ENCODE results near the gene MTRF1.

MTRF1 gene

DNA sequence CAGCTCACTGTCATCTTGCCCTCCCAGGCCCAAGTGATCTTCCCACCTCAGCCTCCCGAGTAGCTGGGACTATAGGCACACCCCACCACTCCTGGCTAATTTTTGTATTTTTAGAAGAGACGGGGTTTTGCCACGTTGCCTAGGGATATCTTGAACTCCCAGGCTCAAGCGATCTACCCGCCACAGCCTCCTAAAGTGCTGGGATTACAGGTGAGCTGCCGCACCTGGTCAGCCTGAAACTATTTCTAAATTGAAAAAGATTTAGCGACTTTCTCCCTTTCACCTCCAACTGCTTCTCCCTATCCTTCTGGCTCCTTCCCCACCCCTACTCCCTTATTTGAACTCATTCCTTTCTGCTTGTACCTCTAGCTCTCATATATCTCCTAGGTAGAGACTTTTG lies 27.9 kb upstream of the MTRF1 start (continued):
- TF ChIP-seq, protein P1, sequence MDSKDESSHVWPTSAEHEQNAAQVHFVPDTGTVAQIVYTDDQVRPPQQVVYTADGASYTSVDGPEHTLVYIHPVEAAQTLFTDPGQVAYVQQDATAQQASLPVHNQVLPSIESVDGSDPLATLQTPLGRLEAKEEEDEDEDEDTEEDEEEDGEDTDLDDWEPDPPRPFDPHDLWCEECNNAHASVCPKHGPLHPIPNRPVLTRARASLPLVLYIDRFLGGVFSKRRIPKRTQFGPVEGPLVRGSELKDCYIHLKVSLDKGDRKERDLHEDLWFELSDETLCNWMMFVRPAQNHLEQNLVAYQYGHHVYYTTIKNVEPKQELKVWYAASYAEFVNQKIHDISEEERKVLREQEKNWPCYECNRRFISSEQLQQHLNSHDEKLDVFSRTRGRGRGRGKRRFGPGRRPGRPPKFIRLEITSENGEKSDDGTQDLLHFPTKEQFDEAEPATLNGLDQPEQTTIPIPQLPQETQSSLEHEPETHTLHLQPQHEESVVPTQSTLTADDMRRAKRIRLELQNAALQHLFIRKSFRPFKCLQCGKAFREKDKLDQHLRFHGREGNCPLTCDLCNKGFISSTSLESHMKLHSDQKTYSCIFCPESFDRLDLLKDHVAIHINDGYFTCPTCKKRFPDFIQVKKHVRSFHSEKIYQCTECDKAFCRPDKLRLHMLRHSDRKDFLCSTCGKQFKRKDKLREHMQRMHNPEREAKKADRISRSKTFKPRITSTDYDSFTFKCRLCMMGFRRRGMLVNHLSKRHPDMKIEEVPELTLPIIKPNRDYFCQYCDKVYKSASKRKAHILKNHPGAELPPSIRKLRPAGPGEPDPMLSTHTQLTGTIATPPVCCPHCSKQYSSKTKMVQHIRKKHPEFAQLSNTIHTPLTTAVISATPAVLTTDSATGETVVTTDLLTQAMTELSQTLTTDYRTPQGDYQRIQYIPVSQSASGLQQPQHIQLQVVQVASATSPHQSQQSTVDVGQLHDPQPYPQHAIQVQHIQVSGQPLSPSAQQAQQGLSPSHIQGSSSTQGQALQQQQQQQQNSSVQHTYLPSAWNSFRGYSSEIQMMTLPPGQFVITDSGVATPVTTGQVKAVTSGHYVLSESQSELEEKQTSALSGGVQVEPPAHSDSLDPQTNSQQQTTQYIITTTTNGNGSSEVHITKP (tag by site-specific recombination; IDR thresholded peaks at IDR 0.05) = no peak
- TF ChIP-seq, protein P2, sequence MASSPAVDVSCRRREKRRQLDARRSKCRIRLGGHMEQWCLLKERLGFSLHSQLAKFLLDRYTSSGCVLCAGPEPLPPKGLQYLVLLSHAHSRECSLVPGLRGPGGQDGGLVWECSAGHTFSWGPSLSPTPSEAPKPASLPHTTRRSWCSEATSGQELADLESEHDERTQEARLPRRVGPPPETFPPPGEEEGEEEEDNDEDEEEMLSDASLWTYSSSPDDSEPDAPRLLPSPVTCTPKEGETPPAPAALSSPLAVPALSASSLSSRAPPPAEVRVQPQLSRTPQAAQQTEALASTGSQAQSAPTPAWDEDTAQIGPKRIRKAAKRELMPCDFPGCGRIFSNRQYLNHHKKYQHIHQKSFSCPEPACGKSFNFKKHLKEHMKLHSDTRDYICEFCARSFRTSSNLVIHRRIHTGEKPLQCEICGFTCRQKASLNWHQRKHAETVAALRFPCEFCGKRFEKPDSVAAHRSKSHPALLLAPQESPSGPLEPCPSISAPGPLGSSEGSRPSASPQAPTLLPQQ (tag by site-specific recombination; IDR thresholded peaks at IDR 0.05) = no peak
- TF ChIP-seq ZNF473 (tag by site-specific recombination; IDR thresholded peaks at IDR 0.05) (no peak), IKZF3 (tag by site-specific recombination; IDR thresholded peaks at IDR 0.05) (no peak), BCL11A (tag by site-specific recombination; IDR thresholded peaks at IDR 0.05; ENCODE audit: low read depth) (no peak)
- TF ChIP-seq, protein P3, sequence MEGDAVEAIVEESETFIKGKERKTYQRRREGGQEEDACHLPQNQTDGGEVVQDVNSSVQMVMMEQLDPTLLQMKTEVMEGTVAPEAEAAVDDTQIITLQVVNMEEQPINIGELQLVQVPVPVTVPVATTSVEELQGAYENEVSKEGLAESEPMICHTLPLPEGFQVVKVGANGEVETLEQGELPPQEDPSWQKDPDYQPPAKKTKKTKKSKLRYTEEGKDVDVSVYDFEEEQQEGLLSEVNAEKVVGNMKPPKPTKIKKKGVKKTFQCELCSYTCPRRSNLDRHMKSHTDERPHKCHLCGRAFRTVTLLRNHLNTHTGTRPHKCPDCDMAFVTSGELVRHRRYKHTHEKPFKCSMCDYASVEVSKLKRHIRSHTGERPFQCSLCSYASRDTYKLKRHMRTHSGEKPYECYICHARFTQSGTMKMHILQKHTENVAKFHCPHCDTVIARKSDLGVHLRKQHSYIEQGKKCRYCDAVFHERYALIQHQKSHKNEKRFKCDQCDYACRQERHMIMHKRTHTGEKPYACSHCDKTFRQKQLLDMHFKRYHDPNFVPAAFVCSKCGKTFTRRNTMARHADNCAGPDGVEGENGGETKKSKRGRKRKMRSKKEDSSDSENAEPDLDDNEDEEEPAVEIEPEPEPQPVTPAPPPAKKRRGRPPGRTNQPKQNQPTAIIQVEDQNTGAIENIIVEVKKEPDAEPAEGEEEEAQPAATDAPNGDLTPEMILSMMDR (tag by site-specific recombination; IDR thresholded peaks at IDR 0.05) = no peak

DNA sequence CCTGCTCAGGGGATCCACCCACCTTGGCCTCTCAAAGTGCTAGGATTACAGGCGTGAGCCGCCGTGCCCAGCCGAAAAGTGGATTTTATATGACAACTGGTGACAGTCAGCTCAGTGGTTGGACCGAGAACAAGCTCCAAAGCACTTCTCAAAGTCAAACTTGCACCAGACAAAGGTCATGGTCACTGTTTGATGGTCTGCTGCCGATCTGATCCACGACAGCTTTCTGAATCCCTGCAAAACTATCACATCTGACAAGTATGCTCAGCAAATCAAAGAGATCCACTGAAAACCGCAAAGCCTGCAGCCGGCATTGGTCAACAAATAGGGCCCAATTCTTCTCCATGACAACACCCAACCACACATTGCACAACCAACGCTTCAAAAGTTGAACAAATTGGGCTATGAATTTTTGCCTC lies 26.1 kb upstream of the MTRF1 start:
- no peak for TF ChIP-seq ZNF837 (tag by site-specific recombination; IDR thresholded peaks at IDR 0.05)
- TF ChIP-seq, protein P1 (tag by site-specific recombination; IDR thresholded peaks at IDR 0.05) = no peak
- no peak for TF ChIP-seq ZNF221 (tag by site-specific recombination; IDR thresholded peaks at IDR 0.05; ENCODE audit: borderline replicate concordance)
- no peak for TF ChIP-seq KLF10 (tag by site-specific recombination; IDR thresholded peaks at IDR 0.05)
- no peak for TF ChIP-seq ZNF658 (tag by site-specific recombination; IDR thresholded peaks at IDR 0.05)
- ChIA-PET POLR2A (no interaction called here), CTCF (no interaction called here)

DNA sequence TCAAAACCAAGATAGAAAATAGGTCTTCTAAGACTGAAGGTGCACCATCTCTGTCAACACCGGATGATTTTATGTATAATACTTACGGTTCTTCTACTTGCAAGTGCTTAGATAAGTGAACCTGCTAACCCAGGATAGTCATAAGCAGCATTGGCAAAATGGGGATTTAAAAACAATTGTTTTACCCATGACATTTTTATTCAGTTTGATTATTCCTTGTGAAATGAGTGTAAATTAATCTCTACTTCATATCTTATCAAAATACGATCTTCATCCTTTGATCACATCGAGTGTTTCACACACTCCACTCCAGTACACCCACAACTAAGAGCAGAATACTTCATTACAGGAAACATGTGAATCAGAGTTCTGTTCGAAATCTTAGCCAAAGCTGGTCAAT lies 23.0 kb upstream of the MTRF1 start:
- no peak overlapping the region for H3K4me3 ChIP-seq (ENCODE audit: low read depth, low read length)
- H3K36me3 ChIP-seq (ENCODE audit: control insufficient read depth in 2 of 2, insufficient read depth in 1 of 2, low read length in 2 of 2) = no peaks in the 10 kb centered on the region
- no peaks in the 10 kb centered on the region for H3K4me1 ChIP-seq (ENCODE audit: control insufficient read depth, insufficient read depth, low read length)
- no peaks in the 10 kb centered on the region for H3K9me3 ChIP-seq (ENCODE audit: control insufficient read depth, insufficient read depth, low read depth, low read length)
- ChIA-PET POLR2A (no interaction called here), CTCF (no interaction called here)
- no peak overlapping the region for H3K27ac ChIP-seq (ENCODE audit: extremely low read depth, low read depth, low read length)
- TF ChIP-seq ZNF501 (tag by site-specific recombination; IDR thresholded peaks at IDR 0.05) = no peak
- TF ChIP-seq ZBTB17 (tag by site-specific recombination; IDR thresholded peaks at IDR 0.05) = no peak
- TF ChIP-seq ZFP69B (tag by site-specific recombination; IDR thresholded peaks at IDR 0.05) = no peak
- TF ChIP-seq KLF16 (tag by site-specific recombination; IDR thresholded peaks at IDR 0.05) = no peak
- TF ChIP-seq ZNF610 (tag by site-specific recombination; IDR thresholded peaks at IDR 0.05; ENCODE audit: borderline replicate concordance) = no peak
- TF ChIP-seq ZNF529 (tag by site-specific recombination; IDR thresholded peaks at IDR 0.05; ENCODE audit: insufficient replicate concordance) = no peak
- TF ChIP-seq, protein P4, sequence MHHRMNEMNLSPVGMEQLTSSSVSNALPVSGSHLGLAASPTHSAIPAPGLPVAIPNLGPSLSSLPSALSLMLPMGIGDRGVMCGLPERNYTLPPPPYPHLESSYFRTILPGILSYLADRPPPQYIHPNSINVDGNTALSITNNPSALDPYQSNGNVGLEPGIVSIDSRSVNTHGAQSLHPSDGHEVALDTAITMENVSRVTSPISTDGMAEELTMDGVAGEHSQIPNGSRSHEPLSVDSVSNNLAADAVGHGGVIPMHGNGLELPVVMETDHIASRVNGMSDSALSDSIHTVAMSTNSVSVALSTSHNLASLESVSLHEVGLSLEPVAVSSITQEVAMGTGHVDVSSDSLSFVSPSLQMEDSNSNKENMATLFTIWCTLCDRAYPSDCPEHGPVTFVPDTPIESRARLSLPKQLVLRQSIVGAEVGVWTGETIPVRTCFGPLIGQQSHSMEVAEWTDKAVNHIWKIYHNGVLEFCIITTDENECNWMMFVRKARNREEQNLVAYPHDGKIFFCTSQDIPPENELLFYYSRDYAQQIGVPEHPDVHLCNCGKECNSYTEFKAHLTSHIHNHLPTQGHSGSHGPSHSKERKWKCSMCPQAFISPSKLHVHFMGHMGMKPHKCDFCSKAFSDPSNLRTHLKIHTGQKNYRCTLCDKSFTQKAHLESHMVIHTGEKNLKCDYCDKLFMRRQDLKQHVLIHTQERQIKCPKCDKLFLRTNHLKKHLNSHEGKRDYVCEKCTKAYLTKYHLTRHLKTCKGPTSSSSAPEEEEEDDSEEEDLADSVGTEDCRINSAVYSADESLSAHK (tag by site-specific recombination; IDR thresholded peaks at IDR 0.05) = no peak
- TF ChIP-seq GLI2 (tag by site-specific recombination; IDR thresholded peaks at IDR 0.05; ENCODE audit: borderline replicate concordance, low read depth) = no peak

More for the DNA sequence above, 26.1 kb upstream of the MTRF1 start:
- Histone ChIP-seq H3K36me3 (ENCODE audit: control insufficient read depth in 2 of 2, insufficient read depth in 1 of 2, low read length in 2 of 2) (no peaks in the 10 kb centered on the region), H3K4me3 (ENCODE audit: low read depth, low read length) (no peak overlapping the region), H3K27ac (ENCODE audit: extremely low read depth, low read depth, low read length) (no peak overlapping the region), H3K9me3 (ENCODE audit: control insufficient read depth, insufficient read depth, low read depth, low read length) (no peaks in the 10 kb centered on the region), H3K4me1 (ENCODE audit: control insufficient read depth, insufficient read depth, low read length) (no peaks in the 10 kb centered on the region)

All from HEK293 (cell line).